Glutamatergic neuron (in vitro differentiated cells): ENCODE data around the gene KLHDC4. TPM values are rescaled to one million over a fixed set of nuclear protein-coding genes. Genes with fewer than 3 reads are reported as not detected.

Experiments
- DNase-seq: peaks from one replicate; pipeline ENCODE4 v3.0.0; 2022
- H3K27ac Mint-ChIP-seq: one replicate; pipeline ENCODE4 v1.8.0; 2020; ENCODE audit warnings: mild to moderate bottlenecking, mixed read lengths, inconsistent platforms; ENCODE audit not compliant: unreplicated experiment
- H3K27me3 Mint-ChIP-seq: one replicate; pipeline ENCODE4 v1.8.0; 2020; ENCODE audit warnings: mild to moderate bottlenecking, moderate library complexity, mixed read lengths, inconsistent platforms; ENCODE audit not compliant: unreplicated experiment
- H3K36me3 Mint-ChIP-seq: one replicate; pipeline ENCODE4 v1.8.0; 2020; ENCODE audit warnings: mild to moderate bottlenecking, mixed read lengths, inconsistent platforms; ENCODE audit not compliant: unreplicated experiment
- H3K4me1 Mint-ChIP-seq: one replicate; pipeline ENCODE4 v1.8.0; 2020; ENCODE audit warnings: mild to moderate bottlenecking, low read depth, mixed read lengths, inconsistent platforms; ENCODE audit not compliant: unreplicated experiment
- H3K4me3 Mint-ChIP-seq: one replicate; pipeline ENCODE4 v1.8.0; 2020; ENCODE audit warnings: mild to moderate bottlenecking, mixed read lengths, inconsistent platforms; ENCODE audit not compliant: unreplicated experiment
- H3K9me3 Mint-ChIP-seq: one replicate; pipeline ENCODE4 v1.8.0; 2020; ENCODE audit warnings: mild to moderate bottlenecking, moderate library complexity, mixed read lengths, inconsistent platforms; ENCODE audit not compliant: unreplicated experiment
- total RNA-seq: library from RNA; stranded (reverse); fragmentation: NEBNext Ultra II Directional; extraction: Animal tissue kit (Norgen Biotek cat#: 25700); gene quantifications from one replicate; pipeline ENCODE4 v1.2.1, GENCODE V29; 2021; ENCODE audit not compliant: unreplicated experiment
- TF ChIP-seq, protein P1 (sequence below): fragments of 200-600 bp; sonication (generic); IDR thresholded peaks from one replicate; pipeline ENCODE4 v1.5.0; 2021; ENCODE audit not compliant: partially characterized antibody, unreplicated experiment

Gene KLHDC4
- total RNA-seq, 1 donor from 2014 or later = 65.4 TPM

DNA sequence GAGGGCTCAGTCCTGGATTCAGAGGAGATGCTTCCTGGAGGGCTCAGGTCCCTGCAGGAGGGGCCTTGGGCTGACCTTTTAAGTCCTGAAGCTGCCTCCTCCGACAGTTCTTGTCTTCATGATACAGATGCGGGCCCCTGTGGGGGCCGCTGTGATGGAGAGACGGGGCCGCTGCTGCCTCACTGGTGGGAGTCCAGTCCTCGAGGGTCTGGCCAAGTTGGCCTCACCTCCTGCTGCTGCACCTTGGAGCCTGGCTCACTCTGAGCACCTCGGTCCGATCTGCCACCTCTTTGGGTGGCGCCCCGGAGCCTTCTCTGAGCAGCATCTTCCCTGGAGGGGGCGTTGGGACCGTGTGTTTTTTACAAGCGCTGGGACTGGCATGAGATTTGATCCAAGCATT is 79.1 kb downstream of the KLHDC4 start:
- Mint-ChIP-seq H3K4me1 (peaks cover 3% of the 10 kb centered on the region), H3K27ac (no peak overlapping the region), H3K9me3 (peaks cover 5% of the 10 kb centered on the region), H3K36me3 (no peaks in the 10 kb centered on the region), H3K27me3 (peaks cover 1% of the 10 kb centered on the region), H3K4me3 (no peak overlapping the region)
- TF ChIP-seq, protein P1, sequence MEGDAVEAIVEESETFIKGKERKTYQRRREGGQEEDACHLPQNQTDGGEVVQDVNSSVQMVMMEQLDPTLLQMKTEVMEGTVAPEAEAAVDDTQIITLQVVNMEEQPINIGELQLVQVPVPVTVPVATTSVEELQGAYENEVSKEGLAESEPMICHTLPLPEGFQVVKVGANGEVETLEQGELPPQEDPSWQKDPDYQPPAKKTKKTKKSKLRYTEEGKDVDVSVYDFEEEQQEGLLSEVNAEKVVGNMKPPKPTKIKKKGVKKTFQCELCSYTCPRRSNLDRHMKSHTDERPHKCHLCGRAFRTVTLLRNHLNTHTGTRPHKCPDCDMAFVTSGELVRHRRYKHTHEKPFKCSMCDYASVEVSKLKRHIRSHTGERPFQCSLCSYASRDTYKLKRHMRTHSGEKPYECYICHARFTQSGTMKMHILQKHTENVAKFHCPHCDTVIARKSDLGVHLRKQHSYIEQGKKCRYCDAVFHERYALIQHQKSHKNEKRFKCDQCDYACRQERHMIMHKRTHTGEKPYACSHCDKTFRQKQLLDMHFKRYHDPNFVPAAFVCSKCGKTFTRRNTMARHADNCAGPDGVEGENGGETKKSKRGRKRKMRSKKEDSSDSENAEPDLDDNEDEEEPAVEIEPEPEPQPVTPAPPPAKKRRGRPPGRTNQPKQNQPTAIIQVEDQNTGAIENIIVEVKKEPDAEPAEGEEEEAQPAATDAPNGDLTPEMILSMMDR = no peak
- DNase-seq = no peak

DNA sequence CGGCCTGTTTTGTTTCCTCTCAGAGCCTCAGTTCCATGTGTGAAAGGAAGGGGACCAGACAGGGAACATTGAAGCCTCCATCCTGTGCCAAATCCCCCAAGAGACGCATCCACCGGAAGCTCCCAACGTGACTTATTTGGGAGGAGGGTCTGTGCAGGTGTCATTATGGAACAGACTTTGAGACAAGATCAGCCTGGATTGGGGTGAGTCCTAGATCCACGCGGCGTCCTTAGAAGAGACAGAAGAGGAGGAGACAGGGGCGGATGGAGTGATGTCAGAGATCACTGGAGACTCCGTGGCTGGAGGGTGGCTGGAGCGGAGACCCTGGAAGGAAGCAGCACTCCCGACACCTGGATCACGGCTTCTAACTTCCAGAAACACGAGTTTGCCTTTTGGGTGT is 80.0 kb downstream of the KLHDC4 start:
- no peak overlapping the region for H3K4me3 Mint-ChIP-seq

DNA sequence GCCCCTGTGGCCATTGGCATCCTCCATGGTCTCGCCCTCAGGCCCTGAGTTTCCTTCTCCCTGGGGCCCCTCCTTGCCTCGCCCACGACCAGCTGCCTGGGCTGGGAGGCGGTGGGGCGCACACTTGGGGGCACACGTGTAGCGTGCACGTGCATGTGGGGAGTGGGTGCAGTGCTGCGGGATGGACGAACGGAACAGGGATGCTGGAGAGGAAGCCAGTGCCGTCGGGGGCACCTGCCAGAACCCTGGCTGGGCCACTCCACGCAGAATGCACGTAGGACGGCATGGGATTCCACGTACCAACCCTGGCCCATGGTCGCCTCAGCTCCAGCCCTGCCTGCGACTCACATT is 80.4 kb downstream of the KLHDC4 start:
- H3K4me3 Mint-ChIP-seq = no peak overlapping the region
- TF ChIP-seq, protein P1 = no peak
- H3K36me3 Mint-ChIP-seq = no peaks in the 10 kb centered on the region
- peaks cover 8% of the 10 kb centered on the region for H3K27me3 Mint-ChIP-seq
- peaks cover 5% of the 10 kb centered on the region for H3K9me3 Mint-ChIP-seq
- no peaks in the 10 kb centered on the region for H3K4me1 Mint-ChIP-seq
- DNase-seq = no peak
- no peak overlapping the region for H3K27ac Mint-ChIP-seq

More for the DNA sequence above, 80.0 kb downstream of the KLHDC4 start:
- H3K36me3 Mint-ChIP-seq = no peaks in the 10 kb centered on the region
- no peak for DNase-seq
- H3K9me3 Mint-ChIP-seq = peaks cover 5% of the 10 kb centered on the region
- H3K27ac Mint-ChIP-seq = no peak overlapping the region
- TF ChIP-seq, protein P1 = no peak
- peaks cover 6% of the 10 kb centered on the region for H3K27me3 Mint-ChIP-seq
- no peaks in the 10 kb centered on the region for H3K4me1 Mint-ChIP-seq

DNA sequence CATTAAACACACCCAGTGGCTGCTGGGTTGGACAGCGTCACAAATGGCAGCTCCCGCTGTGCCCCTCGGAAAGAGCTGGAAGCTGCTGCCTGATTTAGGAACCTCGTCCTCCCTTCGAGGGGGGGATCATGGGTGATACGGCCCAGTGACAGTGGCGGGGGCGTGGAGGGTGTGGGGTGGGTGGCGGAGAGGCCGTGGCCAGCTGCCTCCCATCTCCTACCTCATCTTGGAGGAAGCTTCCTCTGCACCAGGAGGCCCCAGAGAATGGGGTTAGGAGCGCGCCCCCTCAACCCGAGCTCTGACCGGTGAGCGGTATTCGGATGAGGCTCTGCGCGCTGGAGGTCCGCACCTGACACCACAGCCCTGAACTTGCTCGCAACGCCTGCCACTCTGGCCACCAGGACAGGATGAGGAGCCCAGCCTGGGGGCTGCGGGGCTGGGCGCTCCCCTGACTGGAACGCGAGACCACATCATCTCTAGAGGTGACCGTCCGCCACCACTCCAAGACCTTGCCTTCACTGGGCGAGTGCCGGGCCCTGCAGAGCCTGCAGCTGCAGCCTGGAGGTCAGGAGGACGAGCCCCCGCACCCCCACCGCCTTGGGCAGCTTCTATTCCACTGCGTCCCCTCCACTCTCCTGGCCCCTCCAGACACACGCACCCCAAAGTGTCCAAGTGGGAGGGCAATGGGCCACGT is 80.9 kb downstream of the KLHDC4 start:
- peaks cover 5% of the 10 kb centered on the region for H3K9me3 Mint-ChIP-seq

DNA sequence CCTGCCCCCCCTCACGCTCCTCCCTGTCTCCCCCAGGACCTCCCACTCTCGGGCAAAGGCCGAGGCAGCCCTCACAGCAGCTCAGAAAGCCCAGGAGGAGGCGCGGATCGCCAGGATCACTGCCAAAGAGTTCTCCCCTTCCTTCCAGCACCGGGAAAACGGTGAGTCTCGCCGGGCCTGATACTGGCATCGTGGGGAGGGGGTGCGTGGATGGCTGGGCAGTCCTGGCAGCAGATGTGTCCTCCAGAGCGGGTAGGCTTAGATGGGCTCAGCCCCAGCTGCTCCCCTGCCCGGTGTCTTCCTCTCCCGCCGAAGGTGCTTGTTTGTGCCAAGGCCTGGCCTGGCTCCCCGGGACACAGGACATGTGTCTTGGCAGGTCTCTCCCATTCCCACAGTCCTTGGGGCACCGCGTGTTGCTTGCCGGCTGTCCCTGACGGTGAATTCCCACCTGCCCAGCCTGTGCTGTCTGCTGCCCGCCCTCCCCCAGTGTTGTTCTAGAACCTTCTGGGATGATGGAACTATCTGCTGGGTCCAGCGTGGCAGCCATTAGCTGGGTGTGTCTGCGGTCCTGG is 81.6 kb downstream of the KLHDC4 start:
- H3K4me1 Mint-ChIP-seq = no peaks in the 10 kb centered on the region
- peaks cover 8% of the 10 kb centered on the region for H3K27me3 Mint-ChIP-seq
- H3K4me3 Mint-ChIP-seq = no peak overlapping the region
- H3K36me3 Mint-ChIP-seq = no peaks in the 10 kb centered on the region
- H3K9me3 Mint-ChIP-seq = peaks cover 5% of the 10 kb centered on the region
- TF ChIP-seq, protein P1 = no peak
- no peak overlapping the region for H3K27ac Mint-ChIP-seq
- no peak for DNase-seq

More for the DNA sequence above, 80.9 kb downstream of the KLHDC4 start:
- Mint-ChIP-seq H3K36me3 (no peaks in the 10 kb centered on the region), H3K27me3 (peaks cover 8% of the 10 kb centered on the region), H3K4me1 (no peaks in the 10 kb centered on the region), H3K4me3 (no peak overlapping the region), H3K27ac (no peak overlapping the region)
- TF ChIP-seq, protein P1 = no peak
- no peak for DNase-seq
